H1 (cell line): ENCODE data around the gene RBSN. TPM values are rescaled to one million over a fixed set of nuclear protein-coding genes. Genes with fewer than 3 reads are reported as not detected.

ENCODE experiments used
- CTCF ChIA-PET: fragments of 300-600 bp; sonication (Branson Sonifier 250); formaldehyde crosslinking; loops from one replicate; lab custom pipeline; 2021; ENCODE audit not compliant: partially characterized antibody; lab: Charles Lee
- POLR2A ChIA-PET: fragments of 300-600 bp; sonication (Branson Sonifier 250); formaldehyde crosslinking; loops from one replicate; lab custom pipeline; 2021; ENCODE audit warnings: inconsistent platforms; ENCODE audit not compliant: partially characterized antibody; lab: Charles Lee
- DNase-seq, 2 experiments: peaks; one replicate each; pipeline versions ENCODE4 v3.0.0 to v3.0.0-alpha.2; 2010 to 2022; ENCODE audit warnings: low spot score in 2 of 2, low read depth in 1 of 2, mixed read lengths in 1 of 2
- FAIRE-seq: peaks from 2 replicates; lab custom pipeline; 2011; peaks lifted over from hg19 to GRCh38; lab: Jason Lieb, UNC
- H2AFZ ChIP-seq: 2 replicates; pipeline ENCODE4 v1.8.1; 2012; ENCODE audit warnings: low read length, inconsistent platforms
- H2AK5ac ChIP-seq: 2 replicates; pipeline ENCODE4 v1.6.1; 2013; ENCODE audit warnings: low read depth, low read length
- H2BK120ac ChIP-seq: replicated peaks from 2 replicates; pipeline ENCODE3; 2013; ENCODE audit warnings: low read depth, low read length, inconsistent platforms
- H2BK12ac ChIP-seq: 2 replicates; pipeline ENCODE4 v1.6.1; 2013; ENCODE audit warnings: low read depth, low read length
- H2BK15ac ChIP-seq: 2 replicates; pipeline ENCODE4 v1.6.1; 2013; ENCODE audit warnings: low read length
- H2BK20ac ChIP-seq: 2 replicates; pipeline ENCODE4 v1.6.1; 2013; ENCODE audit warnings: low read length
- H2BK5ac ChIP-seq: 2 replicates; pipeline ENCODE4 v1.6.1; 2013; ENCODE audit warnings: low read depth, low read length
- H3K14ac ChIP-seq: 2 replicates; pipeline ENCODE4 v1.6.1; 2013; ENCODE audit warnings: inconsistent platforms; ENCODE audit not compliant: insufficient read length
- H3K18ac ChIP-seq: 2 replicates; pipeline ENCODE4 v1.6.1; 2013; ENCODE audit warnings: low read length; ENCODE audit errors: extremely low read depth
- H3K23ac ChIP-seq: 2 replicates; pipeline ENCODE4 v1.6.1; 2013; ENCODE audit warnings: inconsistent platforms; ENCODE audit not compliant: insufficient read length
- H3K23me2 ChIP-seq: 2 replicates; pipeline ENCODE4 v1.6.1; 2013; ENCODE audit warnings: low read depth, low read length
- H3K27ac ChIP-seq: 2 replicates; pipeline ENCODE4 v1.6.1; 2011; ENCODE audit warnings: low read depth, low read length, inconsistent platforms
- H3K27me3 ChIP-seq, 4 experiments: replicated peaks in 1 of 4; 1 replicate in 1 of 4; 2 replicates in 3 of 4; pipeline versions ENCODE4 v1.6.1 to v1.8.1; 2011 to 2013; ENCODE audit warnings: low read length in 3 of 4, mild to moderate bottlenecking in 3 of 4, inconsistent platforms in 2 of 4, mixed read lengths in 2 of 4, moderate library complexity in 1 of 4; ENCODE audit not compliant: control insufficient read depth in 3 of 4, insufficient read depth in 3 of 4; ENCODE audit errors: extremely low read depth in 1 of 4
- H3K36me3 ChIP-seq, 4 experiments: 2 replicates each; pipeline versions ENCODE4 v1.6.1 to v1.8.1; 2011 to 2013; ENCODE audit warnings: mild to moderate bottlenecking in 4 of 4, low read length in 3 of 4, moderate library complexity in 2 of 4, control low read depth in 1 of 4, inconsistent platforms in 1 of 4; ENCODE audit not compliant: insufficient read depth in 4 of 4, control insufficient read depth in 2 of 4
- H3K4ac ChIP-seq: replicated peaks from 2 replicates; pipeline ENCODE3; 2013; ENCODE audit warnings: low read length, low read depth, mixed read lengths, inconsistent platforms; ENCODE audit not compliant: insufficient read length
- H3K4me1 ChIP-seq, 4 experiments: replicated peaks in 1 of 4; 1 replicate in 1 of 4; 2 replicates in 3 of 4; pipeline versions ENCODE4 v1.6.1 to v1.8.1; 2011 to 2013; ENCODE audit warnings: low read length in 3 of 4, inconsistent platforms in 2 of 4, mixed read lengths in 1 of 4; ENCODE audit not compliant: insufficient read depth in 4 of 4, control insufficient read depth in 3 of 4
- H3K4me2 ChIP-seq, 2 experiments: 2 replicates each; pipeline versions ENCODE4 v1.6.1 to v1.8.1; 2011 to 2013; ENCODE audit warnings: low read depth in 2 of 2, low read length in 2 of 2, control low read depth in 1 of 2, inconsistent platforms in 1 of 2, mild to moderate bottlenecking in 1 of 2; ENCODE audit not compliant: insufficient read depth in 1 of 2
- H3K4me3 ChIP-seq, 4 experiments: fragments of 200-600, 300-600 bp in 1 of 4; sonication (generic), shearing (Covaris generic), sonication (Bioruptor Twin) in 1 of 4; 2 replicates each; pipeline versions ENCODE4 v1.5.1 to v1.8.1; 2011 to 2016; ENCODE audit warnings: low read length in 4 of 4, low read depth in 3 of 4, control low read depth in 2 of 4, inconsistent platforms in 2 of 4, mild to moderate bottlenecking in 2 of 4, mixed read lengths in 1 of 4, moderate library complexity in 1 of 4; ENCODE audit not compliant: insufficient read depth in 2 of 4; ENCODE audit errors: extremely low read depth in 1 of 4
- H3K56ac ChIP-seq: replicated peaks from 2 replicates; pipeline ENCODE3; 2013; ENCODE audit warnings: low read depth, mild to moderate bottlenecking, mixed read lengths, low read length, inconsistent platforms; ENCODE audit not compliant: insufficient read length
- H3K79me1 ChIP-seq: 2 replicates; pipeline ENCODE4 v1.6.1; 2013; ENCODE audit warnings: low read depth, low read length, control low read depth
- H3K79me2 ChIP-seq, 2 experiments: 2 replicates each; pipeline versions ENCODE4 v1.6.1 to v1.8.1; 2012 to 2013; ENCODE audit warnings: low read length in 2 of 2, mild to moderate bottlenecking in 2 of 2, inconsistent platforms in 1 of 2; ENCODE audit not compliant: insufficient read depth in 2 of 2, control insufficient read depth in 1 of 2
- H3K9ac ChIP-seq, 4 experiments: replicated peaks in 1 of 4; 1 replicate in 1 of 4; 2 replicates in 3 of 4; pipeline versions ENCODE4 v1.6.1 to v1.8.1; 2011 to 2013; ENCODE audit warnings: low read depth in 3 of 4, low read length in 3 of 4, control low read depth in 2 of 4, mild to moderate bottlenecking in 2 of 4, moderate library complexity in 2 of 4, inconsistent platforms in 1 of 4; ENCODE audit errors: extremely low read depth in 1 of 4
- H3K9me3 ChIP-seq, 2 experiments: 2 replicates each; pipeline versions ENCODE4 v1.6.1 to v1.8.1; 2012 to 2013; ENCODE audit warnings: mild to moderate bottlenecking in 2 of 2, moderate library complexity in 2 of 2, control low read depth in 1 of 2, inconsistent platforms in 1 of 2, low read depth in 1 of 2, low read length in 1 of 2, mixed read lengths in 1 of 2; ENCODE audit not compliant: insufficient read depth in 2 of 2
- H4K20me1 ChIP-seq, 2 experiments: replicated peaks in 1 of 2; 2 replicates each; pipeline versions ENCODE3 to v1.8.1; 2011 to 2013; ENCODE audit warnings: inconsistent platforms in 2 of 2, low read length in 2 of 2, mild to moderate bottlenecking in 1 of 2; ENCODE audit not compliant: insufficient read depth in 2 of 2, control insufficient read depth in 1 of 2
- H4K5ac ChIP-seq: 2 replicates; pipeline ENCODE4 v1.6.1; 2013; ENCODE audit warnings: low read length, low read depth, mixed read lengths, inconsistent platforms; ENCODE audit not compliant: insufficient read length
- H4K8ac ChIP-seq: 2 replicates; pipeline ENCODE4 v1.8.0; 2013; ENCODE audit warnings: mild to moderate bottlenecking, moderate library complexity, low read length, inconsistent platforms; ENCODE audit not compliant: insufficient read depth; ENCODE audit errors: extremely low read depth
- H4K91ac ChIP-seq: replicated peaks from 2 replicates; pipeline ENCODE3; 2013; ENCODE audit warnings: low read length, mixed read lengths, inconsistent platforms; ENCODE audit not compliant: insufficient read length
- CEBPB ChIP-seq: IDR thresholded peaks from 2 replicates; pipeline ENCODE4 v1.6.1; 2012; ENCODE audit warnings: low read depth, low read length
- CHD2 ChIP-seq: IDR thresholded peaks from 2 replicates; pipeline ENCODE4 v1.6.1; 2012; ENCODE audit warnings: low read length, improper control_type of control experiment
- CTBP2 ChIP-seq: IDR thresholded peaks from 2 replicates; pipeline ENCODE4 v1.7.0; 2011; ENCODE audit warnings: borderline replicate concordance, mild to moderate bottlenecking, moderate library complexity, mixed read lengths, low read length; ENCODE audit not compliant: insufficient read depth, insufficient read length
- E2F6 ChIP-seq: IDR thresholded peaks from 2 replicates; pipeline ENCODE4 v1.6.1; 2012; ENCODE audit warnings: inconsistent platforms
- GABPA ChIP-seq: IDR thresholded peaks from 2 replicates; pipeline ENCODE4 v1.6.1; 2011; ENCODE audit warnings: mild to moderate bottlenecking, low read length, moderate library complexity, borderline replicate concordance; ENCODE audit not compliant: insufficient read depth
- JUN ChIP-seq: IDR thresholded peaks from 2 replicates; pipeline ENCODE4 v1.6.1; 2011; ENCODE audit warnings: low read depth, mild to moderate bottlenecking, improper control_type of control experiment, low read length
- KDM1A ChIP-seq: fragments of 200-600, 300-600 bp; sonication (generic); IDR thresholded peaks from 2 replicates; pipeline ENCODE4 v1.7.1; 2016; ENCODE audit warnings: mild to moderate bottlenecking, low read length, borderline replicate concordance
- PHF8 ChIP-seq: fragments of 200-600 bp; sonication (generic); conservative IDR thresholded peaks from 2 replicates; pipeline ENCODE4 v1.7.1; 2012; ENCODE audit warnings: low read depth, mild to moderate bottlenecking, inconsistent platforms, low read length, moderate library complexity
- TAF1 ChIP-seq: IDR thresholded peaks from 2 replicates; pipeline ENCODE4 v1.6.1; 2011; ENCODE audit warnings: mild to moderate bottlenecking, low read depth, low read length
- WGBS, 2 experiments: shearing (Covaris generic) in 1 of 2; methylation state at CpG; one replicate each; pipeline versions ENCODE4 v1.1.6 to v1.1.7; 2013 to 2015; ENCODE audit warnings: low lambda C conversion rate in 2 of 2, mixed read lengths in 2 of 2, inconsistent platforms in 1 of 2, low coverage in 1 of 2, missing lambda C conversion rate in 1 of 2; ENCODE audit not compliant: insufficient replicate concordance in 2 of 2, insufficient coverage in 1 of 2, insufficient read length in 1 of 2; ENCODE audit errors: extremely low coverage in 1 of 2, missing lambda C conversion rate in 1 of 2; 5-methylcytosine and 5-hydroxymethylcytosine counted together
- polyA plus RNA-seq, 7 experiments: library from polyadenylated mRNA; depleted of rRNA in 3 of 7; stranded (reverse) in 5 of 7; unstranded in 2 of 7; fragments of >200 nt in 5 of 7; fragments of 200-250 nt in 2 of 7; gene quantifications; 1 replicate in 5 of 7; 2 replicates in 1 of 7; 4 replicates in 1 of 7; pipeline versions ENCODE4 v1.2.1 to v1.2.3, GENCODE V29; 2011 to 2013; ENCODE audit warnings: missing spikeins in 2 of 7, mixed read lengths in 2 of 7
- total RNA-seq: library from RNA; stranded (reverse); fragmentation: NEBNext Ultra II Directional; extraction: Animal tissue kit (Norgen Biotek cat#: 25700); gene quantifications from 2 replicates; pipeline ENCODE4 v1.2.1, GENCODE V29; 2021

RBSN gene
- total and polyA plus RNA-seq, 2 of the 8 experiments (the other 6 are each of a cell fraction or from before 2014, with no cell fraction given): 5.9 to 20.0 TPM

GRCh38 chr3:15032650-15033049 is 66.3 kb downstream of the RBSN start:
- Histone ChIP-seq H3K56ac (no peak overlapping the region), H3K27me3 (no peaks in the 10 kb centered on the region), H2BK20ac (no peak overlapping the region), H3K9me3 (no peaks in the 10 kb centered on the region), H4K5ac (no peak overlapping the region), H2BK12ac (no peak overlapping the region), H2AK5ac (no peak overlapping the region), H3K18ac (no peak overlapping the region), H2AFZ (no peak overlapping the region), H3K79me1 (no peaks in the 10 kb centered on the region), H3K9ac (no peak overlapping the region), H3K36me3 (peaks cover 33 to 82% (median 60%) of the 10 kb centered on the region in 4 experiments), H3K23ac (no peak overlapping the region), H3K4me3 (no peak overlapping the region), H3K14ac (no peak overlapping the region), H3K79me2 (no peaks in the 10 kb centered on the region), H4K8ac (no peak overlapping the region), H2BK120ac (no peak overlapping the region), H3K4me1 (no peaks in the 10 kb centered on the region), H3K27ac (no peak overlapping the region), H4K20me1 (peaks cover 3 to 5% of the 10 kb centered on the region in 2 experiments), H2BK5ac (no peak overlapping the region), H4K91ac (no peak overlapping the region), H3K4me2 (no peak overlapping the region), H3K23me2 (no peaks in the 10 kb centered on the region), H2BK15ac (no peak overlapping the region), H3K4ac (no peak overlapping the region)
- FAIRE-seq (no peak), DNase-seq (no peak)
- ChIA-PET POLR2A (interaction anchor here (1.9 kb wide), 1 partner anchor 16 kb away, joined by 11 read pairs; no protein-coding TSS in a partner anchor), CTCF (interaction anchor here (0.8 to 1.2 kb wide), 4 partner anchors 8 to 112 kb away, joined by 3 read pairs; no protein-coding TSS in a partner anchor)
- 95% methylated on average over 2 of the region's 2 CpGs; no CpG with 5 or more reads in 1 of the 2 experiments for WGBS, 2 experiments
- no peak for TF ChIP-seq PHF8
- no peak for TF ChIP-seq GABPA
- TF ChIP-seq TAF1: no peak
- no peak for TF ChIP-seq KDM1A
- TF ChIP-seq CHD2: no peak
- no peak for TF ChIP-seq JUN
- TF ChIP-seq E2F6: no peak
- no peak for TF ChIP-seq CTBP2
- no peak for TF ChIP-seq CEBPB
